ENCODE results near the gene SLC4A1. TPM values are rescaled to one million over a fixed set of nuclear protein-coding genes. Genes with fewer than 3 reads are reported as not detected.

The SLC4A1 gene
- total and polyA plus RNA-seq, 2 donors from 2014 or later: 2.1 to 201 TPM

DNA sequence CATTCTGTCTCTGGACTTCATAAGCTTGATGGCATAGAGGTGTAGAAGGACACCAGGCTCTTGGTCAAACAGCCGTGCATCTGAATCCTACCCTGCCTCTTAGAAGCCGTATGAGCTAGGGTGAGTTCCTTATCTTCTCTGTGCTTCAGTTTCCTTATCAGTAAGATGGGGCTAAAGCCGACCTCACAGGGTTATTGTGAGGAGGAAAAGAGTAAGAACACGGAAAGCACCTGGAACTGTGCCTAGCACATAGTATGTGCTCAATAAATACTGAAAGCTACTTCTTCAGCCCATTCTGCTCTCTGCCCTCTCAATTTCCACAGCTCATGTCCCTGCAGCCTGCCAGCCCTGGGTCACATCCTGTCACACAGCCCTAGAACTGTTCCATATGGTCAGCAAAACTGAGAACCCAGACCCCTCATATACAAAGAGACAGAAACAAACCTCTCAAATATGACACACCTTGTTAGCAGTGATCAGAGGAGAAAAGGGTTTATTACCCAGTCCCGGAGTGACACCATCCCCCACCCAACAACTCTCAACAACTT lies 31.4 kb downstream of the SLC4A1 start:
- Histone ChIP-seq H3K9ac (ENCODE audit: low read length in 3 of 3) (no peak overlapping the region), H3K27me3 (ENCODE audit: control insufficient read depth, insufficient read depth, low read length) (no peaks in the 10 kb centered on the region), H3K27ac (ENCODE audit: low read depth in 2 of 2, low read length in 2 of 2) (no peak overlapping the region), H3K4me1 (ENCODE audit: control insufficient read depth in 2 of 3, insufficient read depth in 2 of 3, low read depth in 1 of 3, low read length in 3 of 3) (no peaks in the 10 kb centered on the region), H3K4me3 (ENCODE audit: low read length in 3 of 3) (no peak overlapping the region), H3K36me3 (ENCODE audit: control insufficient read depth in 2 of 3, insufficient read depth in 3 of 3, low read length in 3 of 3) (no peaks in the 10 kb centered on the region), H3K9me3 (ENCODE audit: control insufficient read depth in 2 of 3, insufficient read depth in 1 of 3, low read length in 3 of 3) (no peaks in the 10 kb centered on the region)
- DNase-seq (no peak), FAIRE-seq (no peak)
- intact Hi-C loops (cut with DNase I): no loop called here
- TF ChIP-seq, protein P1, sequence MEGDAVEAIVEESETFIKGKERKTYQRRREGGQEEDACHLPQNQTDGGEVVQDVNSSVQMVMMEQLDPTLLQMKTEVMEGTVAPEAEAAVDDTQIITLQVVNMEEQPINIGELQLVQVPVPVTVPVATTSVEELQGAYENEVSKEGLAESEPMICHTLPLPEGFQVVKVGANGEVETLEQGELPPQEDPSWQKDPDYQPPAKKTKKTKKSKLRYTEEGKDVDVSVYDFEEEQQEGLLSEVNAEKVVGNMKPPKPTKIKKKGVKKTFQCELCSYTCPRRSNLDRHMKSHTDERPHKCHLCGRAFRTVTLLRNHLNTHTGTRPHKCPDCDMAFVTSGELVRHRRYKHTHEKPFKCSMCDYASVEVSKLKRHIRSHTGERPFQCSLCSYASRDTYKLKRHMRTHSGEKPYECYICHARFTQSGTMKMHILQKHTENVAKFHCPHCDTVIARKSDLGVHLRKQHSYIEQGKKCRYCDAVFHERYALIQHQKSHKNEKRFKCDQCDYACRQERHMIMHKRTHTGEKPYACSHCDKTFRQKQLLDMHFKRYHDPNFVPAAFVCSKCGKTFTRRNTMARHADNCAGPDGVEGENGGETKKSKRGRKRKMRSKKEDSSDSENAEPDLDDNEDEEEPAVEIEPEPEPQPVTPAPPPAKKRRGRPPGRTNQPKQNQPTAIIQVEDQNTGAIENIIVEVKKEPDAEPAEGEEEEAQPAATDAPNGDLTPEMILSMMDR (IDR thresholded peaks at IDR 0.05; ENCODE audit: borderline replicate concordance, extremely low read depth, insufficient read depth): no peak

DNA sequence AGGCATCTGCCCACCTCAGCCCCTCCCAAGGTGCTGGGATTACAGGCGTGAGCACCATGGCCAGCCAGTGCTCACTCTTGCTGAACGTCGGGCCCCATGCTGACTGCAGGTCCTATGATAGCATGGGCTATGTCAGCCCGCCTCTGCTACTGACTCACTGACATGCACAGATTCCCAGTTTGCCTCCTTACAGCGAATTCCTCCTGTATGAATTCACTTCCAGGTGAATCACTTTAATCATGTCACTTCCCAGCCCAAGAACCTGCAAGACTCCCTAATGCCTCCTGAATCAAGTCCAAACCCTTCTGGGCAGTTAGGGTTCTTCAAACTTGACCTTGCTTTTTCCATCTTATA lies 32.4 kb downstream of the SLC4A1 start:
- FAIRE-seq (no peak), DNase-seq (no peak)
- H3K27me3 ChIP-seq (ENCODE audit: control insufficient read depth, insufficient read depth, low read length): no peaks in the 10 kb centered on the region
- H3K4me1 ChIP-seq (ENCODE audit: control insufficient read depth in 2 of 3, insufficient read depth in 2 of 3, low read depth in 1 of 3, low read length in 3 of 3): no peaks in the 10 kb centered on the region
- no peaks in the 10 kb centered on the region for H3K36me3 ChIP-seq (ENCODE audit: control insufficient read depth in 2 of 3, insufficient read depth in 3 of 3, low read length in 3 of 3)
- no peak overlapping the region for H3K27ac ChIP-seq (ENCODE audit: low read depth in 2 of 2, low read length in 2 of 2)
- H3K9ac ChIP-seq (ENCODE audit: low read length in 3 of 3): no peak overlapping the region
- no peaks in the 10 kb centered on the region for H3K9me3 ChIP-seq (ENCODE audit: control insufficient read depth in 2 of 3, insufficient read depth in 1 of 3, low read length in 3 of 3)
- intact Hi-C loops (cut with DNase I): no loop called here
- TF ChIP-seq, protein P1 (IDR thresholded peaks at IDR 0.05; ENCODE audit: borderline replicate concordance, extremely low read depth, insufficient read depth): no peak
- no peak overlapping the region for H3K4me3 ChIP-seq (ENCODE audit: low read length in 3 of 3)

DNA sequence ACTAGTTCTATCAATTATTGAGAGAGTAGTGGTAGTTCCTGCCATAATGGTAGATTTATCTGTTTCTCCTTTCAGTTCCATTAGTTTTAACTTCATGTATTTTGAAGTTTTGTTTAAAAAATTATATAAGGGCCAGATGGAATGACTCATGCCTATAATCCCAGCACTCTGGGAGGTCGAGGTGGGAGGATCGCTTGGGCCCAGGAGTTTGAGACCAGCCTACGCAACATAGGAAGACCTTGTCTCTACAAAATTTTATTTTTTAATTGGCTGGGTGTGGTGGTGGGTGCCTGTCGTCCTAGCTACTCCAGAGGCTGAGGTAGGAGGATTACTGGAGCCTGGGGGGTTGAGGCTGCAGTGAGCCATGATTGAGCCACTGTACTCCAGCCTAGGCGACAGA lies 34.4 kb downstream of the SLC4A1 start:
- Histone ChIP-seq H3K36me3 (ENCODE audit: control insufficient read depth in 2 of 3, insufficient read depth in 3 of 3, low read length in 3 of 3) (no peaks in the 10 kb centered on the region), H3K4me3 (ENCODE audit: low read length in 3 of 3) (no peak overlapping the region), H3K27ac (ENCODE audit: low read depth in 2 of 2, low read length in 2 of 2) (no peak overlapping the region), H3K9ac (ENCODE audit: low read length in 3 of 3) (no peak overlapping the region), H3K4me1 (ENCODE audit: control insufficient read depth in 2 of 3, insufficient read depth in 2 of 3, low read depth in 1 of 3, low read length in 3 of 3) (no peaks in the 10 kb centered on the region), H3K9me3 (ENCODE audit: control insufficient read depth in 2 of 3, insufficient read depth in 1 of 3, low read length in 3 of 3) (no peaks in the 10 kb centered on the region), H3K27me3 (ENCODE audit: control insufficient read depth, insufficient read depth, low read length) (no peaks in the 10 kb centered on the region)
- DNase-seq (no peak), FAIRE-seq (no peak)
- intact Hi-C loops (cut with DNase I): no loop called here
- TF ChIP-seq, protein P1 (IDR thresholded peaks at IDR 0.05; ENCODE audit: borderline replicate concordance, extremely low read depth, insufficient read depth): no peak

DNA sequence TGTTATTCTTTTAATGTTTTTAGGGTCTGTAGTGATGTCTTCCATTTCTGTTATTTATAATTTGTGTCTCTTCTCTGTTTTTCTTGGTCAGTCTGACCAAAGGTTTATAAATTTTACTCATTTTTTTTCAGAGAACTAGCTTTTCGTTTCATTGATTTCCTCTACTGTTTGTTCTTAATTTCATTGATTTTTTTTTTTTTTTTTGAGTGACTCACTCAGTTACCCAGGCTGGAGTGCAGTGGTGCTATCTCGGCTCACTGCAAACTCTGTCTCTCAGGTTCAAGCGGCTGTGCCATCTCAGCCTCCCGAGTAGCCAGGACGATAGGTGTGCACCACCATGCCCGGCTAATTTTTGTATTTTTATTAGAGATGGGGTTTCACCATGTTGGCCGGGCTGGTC lies 35.9 kb downstream of the SLC4A1 start:
- DNase-seq (no peak), FAIRE-seq (no peak)
- no peaks in the 10 kb centered on the region for H3K9me3 ChIP-seq (ENCODE audit: control insufficient read depth in 2 of 3, insufficient read depth in 1 of 3, low read length in 3 of 3)
- intact Hi-C loops (cut with DNase I): no loop called here
- H3K36me3 ChIP-seq (ENCODE audit: control insufficient read depth in 2 of 3, insufficient read depth in 3 of 3, low read length in 3 of 3): no peaks in the 10 kb centered on the region
- no peak overlapping the region for H3K27ac ChIP-seq (ENCODE audit: low read depth in 2 of 2, low read length in 2 of 2)
- TF ChIP-seq, protein P1 (IDR thresholded peaks at IDR 0.05; ENCODE audit: borderline replicate concordance, extremely low read depth, insufficient read depth): no peak
- H3K4me1 ChIP-seq (ENCODE audit: control insufficient read depth in 2 of 3, insufficient read depth in 2 of 3, low read depth in 1 of 3, low read length in 3 of 3): no peaks in the 10 kb centered on the region
- H3K4me3 ChIP-seq (ENCODE audit: low read length in 3 of 3): no peak overlapping the region
- no peak overlapping the region for H3K9ac ChIP-seq (ENCODE audit: low read length in 3 of 3)
- no peaks in the 10 kb centered on the region for H3K27me3 ChIP-seq (ENCODE audit: control insufficient read depth, insufficient read depth, low read length)

All from kidney (tissue), 14 donors.